Fibroblast of the conjunctiva (primary cell): Measurements from ENCODE around the gene B3GNT4.
A peak's percentile ranks its signal among the peaks of the same experiment; 100 is the strongest.
"Not testable (repeated sequence)": the region's sequence is repeated elsewhere in the genome, so short reads cannot be mapped to it uniquely, and the experiment has no call there.

Experiments used
- DNase-seq: peaks from one replicate; pipeline ENCODE4 v3.0.0-alpha.2; 2010; ENCODE audit warnings: low read depth

The B3GNT4 gene

GRCh38 chr12:122216445-122216844 is 12.9 kb downstream of the B3GNT4 start:
- DNase-seq, result no peak

- peak; percentile 99 for DNase-seq
Measured at GRCh38 chr12:122225683-122226365, 22.3 kb downstream of the B3GNT4 start, which contains the start of gene DIABLO. Gene DIABLO (minus strand): TSS chr12:122226052. CDS start chr12:122226014, 38 bp downstream.

- DNase-seq, result no peak
Measured at GRCh38 chr12:122226366-122227125, 23.0 kb downstream of the B3GNT4 start.

GRCh38 chr12:122227341-122227740 is 23.8 kb downstream of the B3GNT4 start:
- DNase-seq, result no peak

- no peak for DNase-seq
Measured at GRCh38 chr12:122228092-122228491, 24.6 kb downstream of the B3GNT4 start.

GRCh38 chr12:122230798-122231197 is 27.3 kb downstream of the B3GNT4 start:
- no peak for DNase-seq

GRCh38 chr12:122232691-122233090 is 29.2 kb downstream of the B3GNT4 start:
- DNase-seq, result no peak

GRCh38 chr12:122235741-122236140 is 32.2 kb downstream of the B3GNT4 start:
- no peak for DNase-seq

GRCh38 chr12:122238861-122239260 is 35.4 kb downstream of the B3GNT4 start:
- DNase-seq, result no peak

GRCh38 chr12:122243965-122244364 is 40.5 kb downstream of the B3GNT4 start:
- no peak for DNase-seq

GRCh38 chr12:122244565-122245371 is 41.3 kb downstream of the B3GNT4 start:
- no peak for DNase-seq

GRCh38 chr12:122245553-122245952 is 42.0 kb downstream of the B3GNT4 start:
- DNase-seq, result no peak

- DNase-seq, result no peak
Measured at GRCh38 chr12:122250047-122250446, 46.5 kb downstream of the B3GNT4 start.

- no peak for DNase-seq
Measured at GRCh38 chr12:122250536-122250935, 47.0 kb downstream of the B3GNT4 start.

GRCh38 chr12:122258462-122258861 is 55.0 kb downstream of the B3GNT4 start:
- DNase-seq, result not testable (repeated sequence)
